ENCODE data around the gene FAR2.

The FAR2 gene

DNA sequence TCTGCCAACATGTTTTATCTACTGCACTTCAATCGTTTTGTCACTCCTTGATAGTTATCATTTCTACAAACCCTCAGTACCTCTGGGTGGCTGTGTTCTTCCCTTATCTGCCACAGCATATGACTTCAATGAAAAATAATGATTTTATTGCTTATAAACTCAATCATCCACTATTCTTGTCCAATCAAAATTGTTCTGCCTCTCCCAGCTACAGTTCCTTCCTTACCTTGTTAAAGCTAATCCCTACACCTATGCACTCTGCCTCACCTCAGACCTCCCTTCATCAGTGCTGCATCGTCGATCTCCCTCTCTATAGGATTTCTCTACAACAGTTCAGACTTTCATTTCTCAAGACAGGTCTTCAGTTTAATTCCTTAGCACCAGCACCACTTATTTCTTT, 173.1 kb downstream of the FAR2 start:
- TF ChIP-seq CTCF (IDR thresholded peaks at IDR 0.05; ENCODE audit: low read depth, low read length, missing control alignments) = no peak
- no peak overlapping the region for H3K4me3 ChIP-seq (ENCODE audit: low read depth, low read length)
- no peak for DNase-seq (ENCODE audit: low read depth)
- in situ Hi-C loops (cut with HindIII; ENCODE audit: low sequenced_read_pairs) = no loop called here

DNA sequence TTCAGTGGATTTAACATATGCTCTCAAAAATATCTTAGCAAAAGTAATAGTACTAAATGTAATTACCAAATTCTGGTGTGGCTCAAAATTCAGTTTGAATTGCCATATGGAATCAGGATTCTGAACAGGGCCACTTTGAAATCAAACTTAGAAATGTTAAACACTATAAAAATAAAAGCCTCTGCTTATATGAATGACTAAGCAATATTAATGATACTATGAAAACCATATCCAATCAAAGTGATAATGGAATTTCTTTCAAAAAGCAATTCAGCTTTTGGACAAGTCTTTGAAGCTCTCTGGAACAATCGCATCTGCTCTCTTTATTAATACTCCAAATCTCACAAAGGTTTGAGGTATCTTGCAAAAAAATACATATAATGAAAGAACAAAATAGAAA, 180.3 kb downstream of the FAR2 start:
- TF ChIP-seq CTCF (IDR thresholded peaks at IDR 0.05; ENCODE audit: low read depth, low read length, missing control alignments) = no peak
- no peak for DNase-seq (ENCODE audit: low read depth)
- in situ Hi-C loops (cut with HindIII; ENCODE audit: low sequenced_read_pairs) = no loop called here
- no peak overlapping the region for H3K4me3 ChIP-seq (ENCODE audit: low read depth, low read length)

DNA sequence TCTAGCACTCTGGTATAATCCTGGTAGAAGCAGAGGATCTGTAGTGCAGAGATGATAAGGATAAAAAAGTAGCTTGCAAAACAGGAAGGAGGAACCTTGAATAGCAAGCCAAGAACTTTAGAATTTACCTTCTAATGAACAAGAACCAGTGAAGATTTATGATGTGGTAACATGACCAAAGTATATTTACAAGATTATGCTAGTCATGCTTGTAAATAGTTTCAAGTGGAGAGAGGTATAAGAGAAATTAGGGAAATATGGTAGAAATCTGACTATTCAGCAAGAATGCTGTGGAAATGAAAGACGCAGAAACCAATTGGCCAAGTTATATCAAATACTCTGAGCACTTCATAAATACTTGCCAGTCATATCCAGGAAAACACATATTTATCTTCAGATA, 184.1 kb downstream of the FAR2 start:
- in situ Hi-C loops (cut with HindIII; ENCODE audit: low sequenced_read_pairs) = no loop called here
- H3K4me3 ChIP-seq (ENCODE audit: low read depth, low read length) = no peak overlapping the region
- DNase-seq (ENCODE audit: low read depth) = no peak
- TF ChIP-seq CTCF (IDR thresholded peaks at IDR 0.05; ENCODE audit: low read depth, low read length, missing control alignments) = no peak

- in situ Hi-C loops (cut with HindIII; ENCODE audit: low sequenced_read_pairs) = no loop called here
- no peak overlapping the region for H3K4me3 ChIP-seq (ENCODE audit: low read depth, low read length)
- TF ChIP-seq CTCF (IDR thresholded peaks at IDR 0.05; ENCODE audit: low read depth, low read length, missing control alignments) = no peak
- DNase-seq (ENCODE audit: low read depth) = no peak
Observed at GRCh38 chr12:29334937-29335336, 185.9 kb downstream of the FAR2 start.

GRCh38 chr12:29337325-29337724, 188.2 kb downstream of the FAR2 start:
- no peak overlapping the region for H3K4me3 ChIP-seq (ENCODE audit: low read depth, low read length)
- DNase-seq (ENCODE audit: low read depth) = no peak
- TF ChIP-seq CTCF (IDR thresholded peaks at IDR 0.05; ENCODE audit: low read depth, low read length, missing control alignments) = no peak
- in situ Hi-C loops (cut with HindIII; ENCODE audit: low sequenced_read_pairs) = no loop called here

DNA sequence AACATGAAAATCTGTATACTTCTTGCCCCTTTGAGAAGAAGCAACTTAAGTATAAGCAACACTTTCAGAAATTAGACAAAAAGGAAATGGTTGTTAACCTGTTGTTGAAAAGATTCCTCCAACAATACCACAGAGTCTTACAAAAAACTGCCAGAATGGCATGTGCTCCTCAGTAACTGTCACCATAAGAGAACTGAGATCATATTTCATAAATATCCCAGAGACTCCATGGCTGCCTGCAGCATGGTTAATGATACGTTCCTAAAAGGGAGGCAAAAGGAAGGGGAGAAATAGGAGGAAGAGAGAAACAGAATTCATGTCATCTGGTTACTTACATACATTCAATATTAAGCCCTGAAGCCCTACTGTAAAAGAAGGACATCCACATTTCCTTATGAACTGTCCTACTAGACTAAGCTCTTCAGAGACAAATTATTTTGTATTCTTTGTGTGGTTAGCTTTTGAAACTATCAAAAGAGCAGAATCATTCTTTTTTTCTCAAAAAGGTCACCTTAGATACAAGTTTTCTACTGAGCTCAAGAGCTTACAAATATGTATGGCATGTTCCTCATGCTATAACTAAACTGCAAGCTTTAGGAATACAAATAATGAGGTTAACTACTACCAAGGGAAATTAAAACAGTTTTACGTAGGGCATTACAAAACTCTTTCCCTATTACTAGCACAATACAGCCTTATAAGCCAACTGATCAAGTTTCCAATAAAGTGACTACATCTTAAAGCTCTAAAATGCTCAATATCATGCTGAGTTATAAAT, 194.1 kb downstream of the FAR2 start:
- H3K4me3 ChIP-seq (ENCODE audit: low read depth, low read length) = no peak overlapping the region
- TF ChIP-seq CTCF (IDR thresholded peaks at IDR 0.05; ENCODE audit: low read depth, low read length, missing control alignments) = no peak
- no peak for DNase-seq (ENCODE audit: low read depth)
- in situ Hi-C loops (cut with HindIII; ENCODE audit: low sequenced_read_pairs) = no loop called here
